Activated CD4-positive, alpha-beta T cell treated with anti-CD3 and anti-CD28 coated beads for 36 hours (primary cell): ENCODE results near the gene SLC30A7. TPM values are rescaled to one million over a fixed set of nuclear protein-coding genes. Genes with fewer than 3 reads are reported as not detected.

Source experiments
- ATAC-seq: fragments of 200-7000 bp; cut with Tn5 transposase; one replicate; pipeline ENCODE4 v1.10.0; 2021; ENCODE audit warnings: mild to moderate bottlenecking, moderate library complexity
- CTCF ChIA-PET: fragments of 350-600 bp; sonication (Branson Sonifier 250); formaldehyde crosslinking; loops from one replicate; lab custom pipeline; 2021; ENCODE audit warnings: antibody characterized with exemption; lab: Charles Lee
- POLR2A ChIA-PET: fragments of 350-600 bp; sonication (Branson Sonifier 250); formaldehyde crosslinking; loops from one replicate; lab custom pipeline; 2021; ENCODE audit warnings: antibody characterized with exemption, inconsistent platforms; lab: Charles Lee
- DNase-seq: peaks from one replicate; pipeline ENCODE4 v3.0.0-alpha.2; 2020
- H3K27ac Mint-ChIP-seq: one replicate; pipeline ENCODE4 v1.8.0; 2021; ENCODE audit warnings: mixed read lengths
- H3K27me3 Mint-ChIP-seq: one replicate; pipeline ENCODE4 v1.8.0; 2021; ENCODE audit warnings: mixed read lengths
- H3K36me3 Mint-ChIP-seq: one replicate; pipeline ENCODE4 v1.8.0; 2021; ENCODE audit warnings: low read depth, mixed read lengths
- H3K4me1 Mint-ChIP-seq: one replicate; pipeline ENCODE4 v1.8.0; 2021; ENCODE audit warnings: mixed read lengths
- H3K4me3 Mint-ChIP-seq: one replicate; pipeline ENCODE4 v1.8.0; 2021; ENCODE audit warnings: mild to moderate bottlenecking, moderate library complexity, mixed read lengths
- H3K9me3 Mint-ChIP-seq: one replicate; pipeline ENCODE4 v1.8.0; 2021; ENCODE audit warnings: low read depth, mixed read lengths
- intact Hi-C, 2 experiments: fragments of 100-400 bp; cut with DNase I in 1 of 2; cut with micrococcal nuclease in 1 of 2; formaldehyde crosslinking; loops; one replicate each; pipeline versions ENCODE4 v1.14.2 to v1.15.1; 2022 to 2024; cut with DNase I, micrococcal nuclease
- total RNA-seq, 2 experiments: library from RNA; stranded (reverse); gene quantifications; one replicate each; pipeline ENCODE4 v1.2.3, GENCODE V29; 2021

Gene SLC30A7
- total RNA-seq, 2 experiments from 2014 or later: 33.2 to 34.6 TPM

- no peak overlapping the region for H3K27ac Mint-ChIP-seq
Measured at GRCh38 chr1:100971021-100971420, 75.1 kb downstream of the SLC30A7 start.

GRCh38 chr1:100972185-100972584, 76.3 kb downstream of the SLC30A7 start:
- DNase-seq: no peak
- Mint-ChIP-seq H3K27me3 (no peaks in the 10 kb centered on the region), H3K27ac (no peak overlapping the region), H3K4me1 (peaks cover 34% of the 10 kb centered on the region), H3K36me3 (peaks cover 52% of the 10 kb centered on the region), H3K4me3 (no peak overlapping the region), H3K9me3 (no peaks in the 10 kb centered on the region)
- ATAC-seq: no peak
- CTCF ChIA-PET: interaction anchor here (0.6 to 1.3 kb wide), 4 partner anchors 17 to 337 kb away, joined by 3 to 5 read pairs (median 4); no protein-coding TSS in a partner anchor
- intact Hi-C loops: no loop called here
- POLR2A ChIA-PET: no interaction called here

More at GRCh38 chr1:100971021-100971420, 75.1 kb downstream of the SLC30A7 start:
- Mint-ChIP-seq H3K4me1 (peaks cover 29% of the 10 kb centered on the region), H3K9me3 (no peaks in the 10 kb centered on the region), H3K27me3 (no peaks in the 10 kb centered on the region), H3K36me3 (peaks cover 53% of the 10 kb centered on the region), H3K4me3 (no peak overlapping the region)
- ATAC-seq: no peak
- POLR2A ChIA-PET: no interaction called here
- DNase-seq: no peak
- CTCF ChIA-PET: interaction anchor here (0.5 to 1.3 kb wide), 3 partner anchors 20 to 481 kb away, joined by 3 to 5 read pairs (median 4); no protein-coding TSS in a partner anchor
- intact Hi-C loops: no loop called here

GRCh38 chr1:100976936-100977335, 81.0 kb downstream of the SLC30A7 start:
- CTCF ChIA-PET: interaction anchor here (1.0 kb wide), 1 partner anchor 21 kb away, joined by 3 read pairs; no protein-coding TSS in a partner anchor

DNA sequence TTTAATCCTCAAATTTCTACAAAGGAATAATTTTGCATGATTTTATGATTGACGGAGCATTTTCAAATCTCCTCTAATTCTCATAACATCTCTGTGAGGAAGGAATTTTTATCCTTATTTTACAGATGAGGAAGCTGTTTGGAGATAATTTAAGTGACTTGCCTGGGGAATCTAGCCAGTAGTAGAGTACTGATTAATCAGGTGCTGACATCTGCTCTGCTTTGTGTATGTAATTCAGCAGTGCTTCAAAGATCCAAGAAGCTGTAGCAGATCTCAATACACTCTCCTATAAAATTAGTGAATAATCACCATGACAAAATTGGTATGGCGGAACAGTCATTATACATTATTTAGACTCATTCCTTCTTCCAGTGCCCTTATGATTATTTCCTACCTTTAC, 83.7 kb downstream of the SLC30A7 start:
- no peak for DNase-seq
- Mint-ChIP-seq H3K36me3 (peaks cover 70% of the 10 kb centered on the region), H3K9me3 (peaks cover 1% of the 10 kb centered on the region), H3K27me3 (no peaks in the 10 kb centered on the region), H3K4me1 (peaks cover 10% of the 10 kb centered on the region), H3K4me3 (no peak overlapping the region), H3K27ac (no peak overlapping the region)
- no peak for ATAC-seq
- POLR2A ChIA-PET: no interaction called here
- CTCF ChIA-PET: interaction anchor here (1.4 kb wide), 1 partner anchor 378 kb away, joined by 3 read pairs; no protein-coding TSS in a partner anchor
- intact Hi-C loops: no loop called here

More at GRCh38 chr1:100976936-100977335, 81.0 kb downstream of the SLC30A7 start:
- H3K36me3 Mint-ChIP-seq: peaks cover 64% of the 10 kb centered on the region
- no peak overlapping the region for H3K4me3 Mint-ChIP-seq
- no peak for ATAC-seq
- H3K27ac Mint-ChIP-seq: no peak overlapping the region
- intact Hi-C loops: no loop called here
- peaks cover 12% of the 10 kb centered on the region for H3K4me1 Mint-ChIP-seq
- POLR2A ChIA-PET: no interaction called here
- no peak for DNase-seq
- H3K9me3 Mint-ChIP-seq: no peaks in the 10 kb centered on the region
- H3K27me3 Mint-ChIP-seq: no peaks in the 10 kb centered on the region

DNA sequence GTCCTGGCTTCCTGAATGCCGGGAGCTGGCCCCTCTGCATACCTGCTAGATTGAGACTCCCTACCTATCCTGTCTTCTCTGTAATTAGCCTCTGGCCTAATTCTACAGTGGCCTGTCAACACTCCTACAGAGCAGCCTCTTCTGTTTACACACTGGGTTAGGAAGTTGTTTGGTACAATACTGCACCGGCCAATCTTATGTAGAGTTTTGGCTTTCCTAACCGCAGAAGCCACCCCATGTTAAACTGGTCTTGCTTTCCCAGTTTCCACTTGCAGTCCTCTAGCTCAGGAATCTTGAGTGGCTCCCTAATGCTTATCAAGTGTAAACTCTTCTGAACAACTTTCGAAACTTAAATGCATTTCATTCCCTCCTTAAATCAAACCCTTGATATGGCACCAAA, 86.9 kb downstream of the SLC30A7 start:
- Mint-ChIP-seq H3K27me3 (no peaks in the 10 kb centered on the region), H3K9me3 (peaks cover 1% of the 10 kb centered on the region), H3K36me3 (peaks cover 70% of the 10 kb centered on the region), H3K4me3 (no peak overlapping the region), H3K4me1 (peaks cover 7% of the 10 kb centered on the region), H3K27ac (no peak overlapping the region)
- DNase-seq (no peak), ATAC-seq (no peak)
- CTCF ChIA-PET: no interaction called here
- POLR2A ChIA-PET: no interaction called here
- intact Hi-C loops: no loop called here

GRCh38 chr1:100988121-100988520, 92.2 kb downstream of the SLC30A7 start:
- ChIA-PET CTCF (interaction anchor here (1.2 to 1.7 kb wide), 6 partner anchors 15 to 300 kb away, joined by 3 to 6 read pairs (median 4); no protein-coding TSS in a partner anchor), POLR2A (interaction anchor here (0.6 kb wide), 1 partner anchor 193 kb away, joined by 3 read pairs; no protein-coding TSS in a partner anchor)
- ATAC-seq (no peak), DNase-seq (no peak)
- Mint-ChIP-seq H3K4me3 (no peak overlapping the region), H3K27me3 (no peaks in the 10 kb centered on the region), H3K36me3 (peaks cover 70% of the 10 kb centered on the region), H3K4me1 (peaks cover 11% of the 10 kb centered on the region), H3K27ac (no peak overlapping the region), H3K9me3 (no peaks in the 10 kb centered on the region)
- intact Hi-C loops: no loop called here

DNA sequence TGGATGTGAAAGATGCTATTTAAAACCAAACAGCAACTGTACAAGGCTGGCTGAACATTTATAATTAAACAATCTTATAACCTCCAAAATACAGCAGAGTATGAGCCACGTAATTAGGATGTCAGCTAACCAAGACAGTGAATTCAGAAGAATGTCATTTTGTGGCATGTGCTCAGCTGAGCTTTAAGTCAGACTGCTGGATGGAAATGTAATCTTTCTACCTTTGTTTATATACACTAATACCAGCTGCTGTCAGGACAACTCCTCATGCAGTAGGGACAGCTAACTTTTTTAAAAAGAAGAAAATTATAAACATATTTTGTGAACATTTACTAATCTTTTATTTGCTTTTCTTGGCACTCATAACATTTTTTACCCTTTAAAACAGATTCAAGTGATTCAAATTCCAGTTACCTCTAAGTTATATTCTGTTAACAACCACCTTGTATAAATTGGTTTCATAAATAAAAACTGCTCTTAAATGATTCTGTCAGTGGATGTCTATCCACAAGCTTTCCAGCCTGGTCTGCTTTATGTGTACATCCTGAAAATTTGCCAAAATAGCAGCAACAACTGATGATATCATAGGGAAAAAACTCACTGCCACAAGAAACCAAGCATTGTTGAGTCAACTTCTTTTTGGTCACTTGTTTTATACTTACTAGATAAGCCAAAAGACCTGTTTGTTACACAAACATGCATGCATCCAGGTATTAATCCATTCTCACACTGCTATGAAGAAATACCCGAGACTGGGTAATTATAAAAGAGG, 93.6 kb downstream of the SLC30A7 start:
- ChIA-PET POLR2A (interaction anchor here (1.3 kb wide), 1 partner anchor 301 kb away, joined by 4 read pairs; no protein-coding TSS in a partner anchor), CTCF (interaction anchor here (0.7 to 1.7 kb wide), 6 partner anchors 16 to 299 kb away, joined by 3 to 7 read pairs (median 4); no protein-coding TSS in a partner anchor)
- Mint-ChIP-seq H3K27ac (no peak overlapping the region), H3K36me3 (peaks cover 62% of the 10 kb centered on the region), H3K4me1 (peaks cover 7% of the 10 kb centered on the region), H3K4me3 (no peak overlapping the region), H3K27me3 (no peaks in the 10 kb centered on the region), H3K9me3 (no peaks in the 10 kb centered on the region)
- ATAC-seq (no peak), DNase-seq (no peak)
- intact Hi-C loops: no loop called here

DNA sequence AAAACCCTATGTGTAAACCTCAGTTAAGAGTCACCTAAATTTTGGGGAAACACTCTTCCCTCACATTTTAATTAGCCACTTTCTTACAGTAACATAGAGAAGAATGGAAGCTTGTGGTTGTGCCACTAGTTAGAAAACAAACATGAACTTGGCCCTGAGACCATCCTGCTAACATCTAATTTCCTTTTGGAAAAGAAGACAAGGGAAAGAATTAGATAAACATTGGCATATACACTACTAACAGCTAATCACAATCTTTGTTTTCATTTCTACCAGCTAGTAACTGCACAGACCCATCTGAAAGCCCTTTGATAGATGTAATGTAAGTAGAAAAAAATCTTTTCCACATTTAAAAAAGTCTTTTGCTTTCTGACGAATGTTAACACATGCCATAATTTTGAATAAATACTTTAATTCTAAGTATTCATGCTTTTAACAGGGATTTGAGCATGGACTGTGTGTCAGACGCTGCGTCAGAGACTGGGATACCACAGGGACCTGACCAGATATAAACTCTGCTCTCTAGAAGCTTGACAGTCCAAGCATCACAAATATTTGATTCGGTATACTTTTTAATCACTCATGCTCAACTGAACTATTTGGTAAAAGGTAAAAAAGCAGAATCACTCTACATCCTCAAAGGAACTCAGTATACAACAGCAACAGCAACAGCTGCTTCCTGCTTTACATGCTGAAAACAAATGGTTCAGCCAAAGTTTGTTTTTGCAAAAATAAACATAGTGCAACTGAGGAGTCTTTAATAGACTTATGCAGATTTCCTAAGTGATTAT, 99.5 kb downstream of the SLC30A7 start:
- intact Hi-C loops: no loop called here
- ATAC-seq: no peak
- peaks cover 62% of the 10 kb centered on the region for H3K36me3 Mint-ChIP-seq
- peaks cover 19% of the 10 kb centered on the region for H3K4me1 Mint-ChIP-seq
- ChIA-PET POLR2A (no interaction called here), CTCF (interaction anchor here (0.7 to 1.0 kb wide), 3 partner anchors 29 to 74 kb away, joined by 3 read pairs; partner anchors contain the start of gene DPH5)
- no peak overlapping the region for H3K4me3 Mint-ChIP-seq
- H3K27me3 Mint-ChIP-seq: no peaks in the 10 kb centered on the region
- DNase-seq: no peak
- H3K27ac Mint-ChIP-seq: no peak overlapping the region
- H3K9me3 Mint-ChIP-seq: no peaks in the 10 kb centered on the region

DNA sequence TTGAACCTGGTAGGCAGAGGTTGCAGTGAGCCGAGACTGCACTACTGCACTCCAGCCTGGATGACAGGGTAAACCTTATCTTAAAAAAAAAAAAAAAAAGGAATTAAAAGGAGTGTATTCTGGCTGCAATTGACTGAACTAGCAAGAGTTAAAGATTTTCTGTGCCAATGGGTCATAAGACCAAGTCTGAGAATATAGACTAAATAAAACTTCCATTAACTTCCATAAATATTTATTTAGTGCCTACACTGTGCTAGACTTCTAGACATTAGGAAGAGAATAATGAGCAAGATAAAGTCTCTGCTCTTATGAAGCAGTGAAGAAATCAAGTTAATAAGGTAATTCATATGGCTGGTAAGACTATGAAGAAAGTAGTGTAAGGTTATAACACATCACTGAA, 102.5 kb downstream of the SLC30A7 start:
- POLR2A ChIA-PET: no interaction called here
- ATAC-seq (no peak), DNase-seq (no peak)
- Mint-ChIP-seq H3K4me3 (no peak overlapping the region), H3K36me3 (peaks cover 50% of the 10 kb centered on the region), H3K4me1 (peaks cover 29% of the 10 kb centered on the region), H3K27me3 (no peaks in the 10 kb centered on the region), H3K9me3 (no peaks in the 10 kb centered on the region), H3K27ac (no peak overlapping the region)
- intact Hi-C loops: no loop called here
- CTCF ChIA-PET: no interaction called here

- Mint-ChIP-seq H3K4me1 (peaks cover 40% of the 10 kb centered on the region), H3K27me3 (no peaks in the 10 kb centered on the region), H3K4me3 (no peak overlapping the region), H3K27ac (no peak overlapping the region), H3K9me3 (peaks cover under 1% of the 10 kb centered on the region), H3K36me3 (peaks cover 41% of the 10 kb centered on the region)
- DNase-seq (no peak), ATAC-seq (no peak)
- intact Hi-C loops: loop anchor here (5.0 kb wide), 2 partner anchors 43 to 58 kb away; no protein-coding TSS in a partner anchor
- ChIA-PET CTCF (interaction anchor here (1.3 to 2.2 kb wide), 2 partner anchors 15 to 288 kb away, joined by 3 to 7 read pairs; no protein-coding TSS in a partner anchor), POLR2A (interaction anchor here (0.7 kb wide), 1 partner anchor 67 kb away, joined by 3 read pairs; no protein-coding TSS in a partner anchor)
Measured at GRCh38 chr1:101000131-101000873, 104.4 kb downstream of the SLC30A7 start.
